Esophagus muscularis mucosa (tissue), 4 donors: ENCODE measurements around the gene SGK2. TPM values are rescaled to one million over a fixed set of nuclear protein-coding genes. Genes with fewer than 3 reads are reported as not detected.

Experiments
- DNase-seq: peaks from one replicate; pipeline ENCODE4 v3.0.0-alpha.2; 2017; ENCODE audit errors: extremely low spot score
- H3K27ac ChIP-seq, 4 donors: fragments of 200-600 bp; sonication (generic); replicated peaks in 1 of 4; 1 replicate in 3 of 4; 2 replicates in 1 of 4; pipeline ENCODE4 v1.5.1; 2016 to 2019; ENCODE audit warnings: mild to moderate bottlenecking in 1 of 4
- H3K27me3 ChIP-seq, 4 donors: fragments of 200-600 bp; sonication (generic); one replicate each; pipeline versions ENCODE4 v1.5.1 to v1.6.0; 2016 to 2019
- H3K36me3 ChIP-seq, 4 donors: fragments of 200-600 bp; sonication (generic); one replicate each; pipeline ENCODE4 v1.5.1; 2016 to 2019
- H3K4me1 ChIP-seq, 4 donors: fragments of 200-600 bp; sonication (generic); one replicate each; pipeline ENCODE4 v1.5.1; 2016 to 2019
- H3K4me3 ChIP-seq, 4 donors: fragments of 200-600 bp; sonication (generic); 1 replicate in 2 of 4; 2 replicates in 2 of 4; pipeline ENCODE4 v1.5.1; 2016 to 2019; ENCODE audit warnings: mild to moderate bottlenecking in 4 of 4, moderate library complexity in 1 of 4
- H3K9me3 ChIP-seq, 4 donors: fragments of 200-600 bp; sonication (generic); 1 replicate in 3 of 4; 2 replicates in 1 of 4; pipeline ENCODE4 v1.5.1; 2016 to 2019
- CTCF ChIP-seq, 3 experiments: fragments of 200-600 bp in 2 of 3; fragments of 450-650 bp in 1 of 3; sonication (generic) in 2 of 3; IDR thresholded peaks; one replicate each; pipeline ENCODE4 v1.5.1; 2017 to 2019; ENCODE audit warnings: antibody characterized with exemption in 3 of 3, mild to moderate bottlenecking in 2 of 3, moderate library complexity in 1 of 3
- EP300 ChIP-seq: sonication (generic); formaldehyde crosslinking; IDR thresholded peaks from one replicate; pipeline ENCODE4 v1.6.1; 2017; ENCODE audit warnings: antibody characterized with exemption
- POLR2A ChIP-seq: fragments of 450-650 bp; IDR thresholded peaks from one replicate; pipeline ENCODE4 v1.6.1; 2017; ENCODE audit warnings: antibody characterized with exemption, moderate library complexity, mild to moderate bottlenecking, low read depth
- POLR2AphosphoS5 ChIP-seq, 2 donors: sonication (generic); formaldehyde crosslinking; IDR thresholded peaks; one replicate each; pipeline ENCODE4 v1.6.1; 2017; ENCODE audit warnings: antibody characterized with exemption in 2 of 2
- WGBS: methylation state at CpG from one replicate; pipeline ENCODE4 v1.1.5; 2018; 5-methylcytosine and 5-hydroxymethylcytosine counted together
- intact Hi-C: fragments of 100-400 bp; cut with DNase I; formaldehyde crosslinking; loops from one replicate; pipeline ENCODE4 v1.15.1; 2023
- total RNA-seq, 4 donors: library from RNA; depleted of rRNA; stranded (reverse); fragments of >200 nt; gene quantifications; one replicate each; pipeline versions ENCODE4 v1.1.0 to v1.2.1, GENCODE V29; 2016

The SGK2 gene
- total RNA-seq, 4 donors from 2014 or later, result 0.42 to 1.3 (median 0.66) TPM; not detected in 1

DNA sequence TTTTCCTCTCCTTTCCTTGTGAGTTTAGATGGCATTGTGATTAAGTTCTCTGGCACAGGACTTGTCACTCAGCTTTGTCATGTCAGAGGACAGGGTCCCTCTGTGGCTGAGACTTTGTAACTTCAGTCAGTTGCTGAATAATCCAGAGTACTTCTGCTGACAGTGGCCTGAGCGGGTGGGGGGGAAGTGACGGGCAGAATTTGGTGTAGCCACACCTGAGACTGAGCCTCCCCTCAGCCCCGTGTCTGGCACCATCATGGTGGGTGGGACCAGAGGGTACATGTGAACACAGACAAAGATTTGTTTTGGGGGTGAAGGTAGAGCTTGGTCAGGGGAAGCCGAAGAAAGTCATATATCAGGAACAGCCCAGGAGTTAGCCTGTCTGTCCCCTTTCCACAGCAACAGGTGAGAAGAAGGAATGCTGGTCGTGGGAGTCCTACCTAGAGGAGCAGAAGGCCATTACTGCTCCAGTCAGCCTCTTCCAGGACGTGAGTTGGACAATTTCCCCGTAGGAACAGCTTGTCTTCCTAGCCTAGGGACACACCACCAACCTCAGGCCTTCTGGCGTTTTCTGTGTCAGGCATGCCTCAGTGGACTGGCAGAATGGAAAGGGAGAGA lies 30.5 kb upstream of the SGK2 start:
- no peak for DNase-seq
- Histone ChIP-seq H3K27ac (no peak overlapping the region), H3K36me3 (peaks cover 0 to 11% (median 2%) of the 10 kb centered on the region in 4 donors), H3K27me3 (no peaks in the 10 kb centered on the region), H3K9me3 (no peaks in the 10 kb centered on the region), H3K4me1 (no peaks in the 10 kb centered on the region), H3K4me3 (no peak overlapping the region)
- intact Hi-C loops, result no loop called here
- TF ChIP-seq POLR2AphosphoS5 (IDR thresholded peaks at IDR 0.05), result no peak
- 93% methylated on average over 8 of the region's 8 CpGs for WGBS

DNA sequence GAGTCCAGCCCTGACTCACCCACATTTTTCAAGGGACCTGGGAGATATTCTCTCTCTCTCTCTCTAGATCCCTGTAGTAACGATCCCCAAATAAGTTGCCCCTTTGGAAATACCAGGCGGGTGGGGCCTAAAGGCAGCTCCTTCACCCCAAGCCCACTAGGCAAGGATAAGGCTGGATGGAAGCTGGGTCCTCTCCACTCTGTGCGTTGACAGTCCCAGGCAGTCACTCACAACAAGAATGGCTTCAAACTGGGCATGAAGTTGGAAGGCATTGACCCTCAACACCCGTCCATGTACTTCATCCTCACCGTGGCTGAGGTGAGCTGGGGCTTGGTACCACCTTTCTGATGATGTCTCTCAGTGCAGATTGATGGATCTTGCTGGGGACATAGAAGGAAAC lies 29.8 kb upstream of the SGK2 start:
- DNase-seq, result no peak
- Histone ChIP-seq H3K4me1 (no peaks in the 10 kb centered on the region), H3K27ac (no peak overlapping the region), H3K9me3 (no peaks in the 10 kb centered on the region), H3K27me3 (no peaks in the 10 kb centered on the region), H3K4me3 (no peak overlapping the region), H3K36me3 (peaks cover 0 to 14% (median 2%) of the 10 kb centered on the region in 4 donors)
- 93% methylated on average over 5 of the region's 5 CpGs for WGBS
- intact Hi-C loops, result no loop called here
- TF ChIP-seq POLR2A, result no peak
- TF ChIP-seq EP300, result no peak
- TF ChIP-seq CTCF (IDR thresholded peaks at IDR 0.05), result no peak
- no peak for TF ChIP-seq POLR2AphosphoS5 (IDR thresholded peaks at IDR 0.05)

- WGBS, result 92% methylated on average over 3 of the region's 3 CpGs
- intact Hi-C loops, result no loop called here
- Histone ChIP-seq H3K27ac (no peak overlapping the region), H3K36me3 (peaks cover 0 to 14% (median 4%) of the 10 kb centered on the region in 4 donors), H3K9me3 (no peaks in the 10 kb centered on the region), H3K4me1 (no peaks in the 10 kb centered on the region), H3K4me3 (no peak overlapping the region), H3K27me3 (no peaks in the 10 kb centered on the region)
- TF ChIP-seq EP300 (no peak), POLR2AphosphoS5 (IDR thresholded peaks at IDR 0.05) (no peak), CTCF (IDR thresholded peaks at IDR 0.05) (no peak), POLR2A (no peak)
- DNase-seq, result no peak
Measured at GRCh38 chr20:43529457-43530153, 29.2 kb upstream of the SGK2 start.

DNA sequence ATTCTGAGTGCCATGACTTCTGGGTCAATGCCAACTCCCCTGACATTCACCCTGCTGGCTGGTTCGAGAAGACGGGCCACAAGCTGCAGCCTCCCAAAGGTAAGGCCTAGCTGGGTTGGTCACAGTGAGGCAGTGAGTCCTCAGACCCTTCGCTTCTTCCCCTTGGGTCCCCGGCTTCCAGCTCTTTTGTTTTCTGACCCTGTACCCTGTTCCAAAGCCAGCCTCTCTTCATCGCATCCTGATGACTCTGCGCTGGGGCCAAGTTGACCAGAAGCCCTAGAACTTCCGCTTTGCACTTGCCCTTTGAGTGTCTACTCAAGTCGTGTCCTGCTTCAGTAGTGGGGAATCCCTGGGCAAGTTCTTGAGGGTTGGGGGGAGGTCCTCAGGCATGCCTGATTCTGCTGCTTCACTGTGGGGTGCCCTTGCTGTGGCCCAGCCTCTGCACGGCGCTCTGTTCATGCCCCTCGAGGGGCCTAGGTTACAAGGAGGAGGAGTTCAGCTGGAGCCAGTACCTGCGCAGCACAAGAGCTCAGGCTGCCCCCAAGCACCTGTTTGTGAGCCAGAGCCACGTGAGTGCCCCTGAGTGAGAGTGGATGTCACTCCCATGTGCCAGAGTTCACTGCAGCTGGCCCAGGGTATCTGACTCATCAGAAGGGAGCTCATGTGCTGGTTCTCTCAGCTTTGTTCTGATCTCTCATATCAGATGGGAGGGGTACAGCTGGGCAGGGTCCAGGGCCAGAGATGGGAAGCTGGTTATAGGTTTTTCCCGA lies 28.3 kb upstream of the SGK2 start:
- intact Hi-C loops, result no loop called here

More for the DNA sequence above, 28.3 kb upstream of the SGK2 start:
- Histone ChIP-seq H3K4me1 (no peaks in the 10 kb centered on the region), H3K27me3 (no peaks in the 10 kb centered on the region), H3K36me3 (peaks cover 0 to 23% (median 13%) of the 10 kb centered on the region in 4 donors), H3K4me3 (no peak overlapping the region), H3K9me3 (no peaks in the 10 kb centered on the region), H3K27ac (no peak overlapping the region)
- no peak for TF ChIP-seq POLR2AphosphoS5 (IDR thresholded peaks at IDR 0.05)
- no peak for TF ChIP-seq EP300
- no peak for TF ChIP-seq CTCF (IDR thresholded peaks at IDR 0.05)
- no peak for TF ChIP-seq POLR2A
- WGBS, result 89% methylated on average over 12 of the region's 14 CpGs
- no peak for DNase-seq
